ENCODE results near the gene CLTC. TPM values are rescaled to one million over a fixed set of nuclear protein-coding genes. Genes with fewer than 3 reads are reported as not detected.
A peak's percentile ranks its signal among the peaks of the same experiment; 100 is the strongest.

CLTC gene
- total and polyA plus RNA-seq, 2 donors (not counting 1 experiment from before 2014, with no cell fraction given) = 25.9 to 114 TPM

GRCh38 chr17:59621771-59622170, 2.1 kb downstream of the CLTC start:
- WGBS (ENCODE audit: insufficient coverage) = no CpG with 5 or more reads among the region's 4 CpGs
- POLR2A ChIA-PET = no interaction called here
- peak overlapping the region; percentile 20 for H3K9ac ChIP-seq (ENCODE audit: low read length)

More at GRCh38 chr17:59621771-59622170, 2.1 kb downstream of the CLTC start:
- Mint-ChIP-seq H3K27me3 (no peaks in the 10 kb centered on the region), H3K9me3 (ENCODE audit: insufficient read depth) (no peaks in the 10 kb centered on the region), H3K4me3 (peak overlapping the region; percentile 67), H3K4me1 (peaks cover 61% of the 10 kb centered on the region), H3K27ac (peak overlapping the region; percentile 51)
- Histone ChIP-seq H4K20me1 (ENCODE audit: control insufficient read depth, insufficient read depth, low read length, poor library complexity, severe bottlenecking) (peaks cover 38% of the 10 kb centered on the region), H3K4me2 (replicated peaks; ENCODE audit: low read depth, low read length, poor library complexity, severe bottlenecking) (peak overlapping the region; percentile 90), H3K36me3 (replicated peaks in 1 of 2; ENCODE audit: control extremely low read depth in 1 of 2, control insufficient read depth in 1 of 2, extremely low read depth in 1 of 2, insufficient read depth in 2 of 2, low read length in 1 of 2) (no peaks in the 10 kb centered on the region), H3K4me1 (ENCODE audit: control insufficient read depth in 2 of 2, insufficient read depth in 2 of 2, low read length in 2 of 2) (peaks cover 51 to 65% of the 10 kb centered on the region in 2 donors), H3K27ac (ENCODE audit: low read length in 2 of 2) (peak overlapping the region in 1 of 2 donors; percentile 99), H3K4me3 (ENCODE audit: control extremely low read depth in 1 of 5, extremely low read depth in 1 of 5, insufficient read depth in 1 of 5, low read depth in 2 of 5, low read length in 4 of 5) (peak overlapping the region in 1 of 5 experiments; percentile 17), H3K9me3 (ENCODE audit: control extremely low read depth in 1 of 3, control insufficient read depth in 2 of 3, insufficient read depth in 1 of 3, low read length in 2 of 3) (no peaks in the 10 kb centered on the region), H2AFZ (ENCODE audit: insufficient read depth, low read depth, low read length, poor library complexity, severe bottlenecking) (no peak overlapping the region), H3K27me3 (replicated peaks in 1 of 4; ENCODE audit: control extremely low read depth in 1 of 4, control insufficient read depth in 3 of 4, insufficient read depth in 4 of 4, low read length in 3 of 4) (no peaks in the 10 kb centered on the region), H3K79me2 (ENCODE audit: control insufficient read depth, insufficient read depth, low read length) (peaks cover 89% of the 10 kb centered on the region)
- TF ChIP-seq CTCF (IDR thresholded peaks at IDR 0.05) (no peak), EZH2 (IDR thresholded peaks at IDR 0.05; ENCODE audit: borderline replicate concordance, insufficient read depth, low read depth, low read length, poor library complexity, severe bottlenecking) (no peak)
- intact Hi-C loops (cut with micrococcal nuclease) = loop anchor here (10.0 kb wide), 2 partner anchors 163 to 223 kb away; no protein-coding TSS in a partner anchor
- ATAC-seq (ENCODE audit: low read depth) = no peak
- no peak for DNase-seq
- CTCF ChIA-PET = interaction anchor here (0.9 to 1.3 kb wide), 3 partner anchors 9 to 49 kb away, joined by 3 to 4 read pairs (median 3); no protein-coding TSS in a partner anchor
